Trophoblast cell (in vitro differentiated cells and primary cell): ENCODE results near the gene MYH14.
A peak's percentile ranks its signal among the peaks of the same experiment; 100 is the strongest.
"Not testable (repeated sequence)": the region's sequence is repeated elsewhere in the genome, so short reads cannot be mapped to it uniquely, and the experiment has no call there.

Experiments used
- DNase-seq, 2 donors: peaks; one replicate each; pipeline ENCODE4 v3.0.0-alpha.2; 2016
- H2AFZ ChIP-seq: 2 replicates; pipeline ENCODE4 v1.6.1; 2013; ENCODE audit warnings: low read length, moderate library complexity, mild to moderate bottlenecking; ENCODE audit not compliant: insufficient read depth, poor library complexity
- H2AK5ac ChIP-seq: 2 replicates; pipeline ENCODE4 v1.6.1; 2013; ENCODE audit warnings: mild to moderate bottlenecking, low read length
- H2BK120ac ChIP-seq: 2 replicates; pipeline ENCODE4 v1.6.1; 2013; ENCODE audit warnings: low read length, mild to moderate bottlenecking, moderate library complexity; ENCODE audit not compliant: insufficient read depth, poor library complexity
- H2BK12ac ChIP-seq: 2 replicates; pipeline ENCODE4 v1.6.1; 2013; ENCODE audit warnings: mild to moderate bottlenecking, low read length, moderate library complexity
- H2BK5ac ChIP-seq: 2 replicates; pipeline ENCODE4 v1.6.1; 2013; ENCODE audit warnings: low read length, low read depth, moderate library complexity, mild to moderate bottlenecking; ENCODE audit not compliant: poor library complexity
- H3K14ac ChIP-seq: 2 replicates; pipeline ENCODE4 v1.6.1; 2013; ENCODE audit warnings: mild to moderate bottlenecking, low read length
- H3K18ac ChIP-seq: 2 replicates; pipeline ENCODE4 v1.6.1; 2013; ENCODE audit warnings: mild to moderate bottlenecking, low read length
- H3K23ac ChIP-seq: 2 replicates; pipeline ENCODE4 v1.6.1; 2013; ENCODE audit warnings: low read length
- H3K27ac ChIP-seq: 2 replicates; pipeline ENCODE4 v1.5.1; 2013; ENCODE audit warnings: low read depth, mild to moderate bottlenecking, inconsistent platforms, low read length, moderate library complexity
- H3K27me3 ChIP-seq: 2 replicates; pipeline ENCODE4 v1.6.1; 2013; ENCODE audit warnings: inconsistent platforms, mild to moderate bottlenecking, low read length, moderate library complexity; ENCODE audit not compliant: insufficient read depth
- H3K36me3 ChIP-seq, 2 experiments: 1 replicate in 1 of 2; 2 replicates in 1 of 2; pipeline ENCODE4 v1.6.1; 2013; ENCODE audit warnings: low read length in 2 of 2, mild to moderate bottlenecking in 2 of 2, moderate library complexity in 1 of 2; ENCODE audit not compliant: insufficient read depth in 2 of 2, control insufficient read depth in 1 of 2
- H3K4ac ChIP-seq: 2 replicates; pipeline ENCODE4 v1.6.1; 2013; ENCODE audit warnings: low read depth, mild to moderate bottlenecking, low read length, moderate library complexity
- H3K4me1 ChIP-seq, 2 experiments: 1 replicate in 1 of 2; 2 replicates in 1 of 2; pipeline ENCODE4 v1.6.1; 2013; ENCODE audit warnings: low read length in 2 of 2, mild to moderate bottlenecking in 2 of 2, moderate library complexity in 1 of 2; ENCODE audit not compliant: insufficient read depth in 2 of 2, control insufficient read depth in 1 of 2
- H3K4me2 ChIP-seq: 2 replicates; pipeline ENCODE4 v1.6.1; 2013; ENCODE audit warnings: inconsistent platforms, mild to moderate bottlenecking, low read length, moderate library complexity
- H3K4me3 ChIP-seq: 2 replicates; pipeline ENCODE4 v1.5.1; 2013; ENCODE audit warnings: mild to moderate bottlenecking, low read depth, low read length, inconsistent platforms
- H3K79me1 ChIP-seq: one replicate; pipeline ENCODE4 v1.6.1; 2013; ENCODE audit warnings: low read length
- H3K79me2 ChIP-seq: 2 replicates; pipeline ENCODE4 v1.6.1; 2013; ENCODE audit warnings: low read length, mild to moderate bottlenecking; ENCODE audit not compliant: control insufficient read depth, insufficient read depth, poor library complexity
- H3K9ac ChIP-seq: 2 replicates; pipeline ENCODE4 v1.6.1; 2013; ENCODE audit warnings: mild to moderate bottlenecking, low read length
- H3K9me3 ChIP-seq: 2 replicates; pipeline ENCODE4 v1.6.1; 2013; ENCODE audit warnings: low read depth, mild to moderate bottlenecking, control low read depth, inconsistent platforms, low read length; ENCODE audit not compliant: insufficient read depth
- H4K12ac ChIP-seq: 2 replicates; pipeline ENCODE4 v1.6.1; 2013; ENCODE audit warnings: low read depth, mild to moderate bottlenecking, low read length, moderate library complexity
- H4K8ac ChIP-seq: 2 replicates; pipeline ENCODE4 v1.6.1; 2013; ENCODE audit warnings: low read depth, mild to moderate bottlenecking, low read length, moderate library complexity
- H4K91ac ChIP-seq: one replicate; pipeline ENCODE4 v1.6.1; 2013; ENCODE audit warnings: low read depth, mild to moderate bottlenecking, low read length, moderate library complexity
- WGBS: extraction: QIAGEN DNeasy Blood & Tissue Kit; methylation state at CpG from one replicate; pipeline ENCODE4 v1.1.7; 2013; ENCODE audit warnings: missing lambda C conversion rate; ENCODE audit not compliant: insufficient read length, insufficient coverage; ENCODE audit errors: extremely low coverage; 5-methylcytosine and 5-hydroxymethylcytosine counted together

Gene MYH14

DNA sequence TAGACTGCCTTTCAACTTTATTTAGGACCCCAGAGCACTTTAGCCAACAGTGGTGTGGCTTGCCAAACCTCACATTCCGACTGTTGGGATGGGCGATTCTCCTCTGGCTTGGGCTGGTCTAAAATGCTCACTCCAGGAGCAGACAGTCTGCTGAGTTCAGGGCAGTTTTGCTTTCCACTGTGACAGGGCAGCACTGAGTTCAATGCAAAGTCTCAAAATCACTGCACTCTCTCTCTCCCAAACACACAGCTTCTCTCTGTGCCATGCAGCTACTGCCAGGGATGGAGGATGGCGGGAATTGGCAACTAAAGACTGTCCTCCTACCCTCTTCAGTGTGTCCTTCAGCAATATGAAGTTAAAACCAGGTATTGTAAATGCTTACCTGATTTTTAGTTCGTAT, 148.8 kb downstream of the MYH14 start:
- Histone ChIP-seq H3K36me3 (peaks cover 0 to 1% of the 10 kb centered on the region in 2 experiments), H3K4me3 (no peak overlapping the region), H3K18ac (no peak overlapping the region), H3K27ac (no peak overlapping the region), H3K4me1 (peaks cover 14% of the 10 kb centered on the region in 2 experiments), H2AK5ac (no peak overlapping the region), H2BK120ac (no peak overlapping the region), H2BK5ac (no peak overlapping the region), H3K4ac (no peak overlapping the region), H4K91ac (no peak overlapping the region), H3K79me2 (no peaks in the 10 kb centered on the region), H4K8ac (no peak overlapping the region), H3K4me2 (no peak overlapping the region), H2AFZ (no peak overlapping the region), H3K9ac (no peak overlapping the region), H4K12ac (no peak overlapping the region), H3K9me3 (no peaks in the 10 kb centered on the region), H3K14ac (no peak overlapping the region), H2BK12ac (no peak overlapping the region), H3K27me3 (no peaks in the 10 kb centered on the region), H3K23ac (no peak overlapping the region), H3K79me1 (peaks cover 8% of the 10 kb centered on the region)
- no CpG with 5 or more reads among the region's 4 CpGs for whole genome bisulfite sequencing
- no peak for DNase-seq

- not testable (repeated sequence) for H3K4me2 ChIP-seq, H3K79me2 ChIP-seq, H3K9me3 ChIP-seq, H3K9ac ChIP-seq, H3K14ac ChIP-seq, H3K4me3 ChIP-seq, H2AK5ac ChIP-seq, H4K91ac ChIP-seq, H3K4me1 ChIP-seq, H4K12ac ChIP-seq, H2AFZ ChIP-seq, H2BK120ac ChIP-seq, H4K8ac ChIP-seq, H2BK12ac ChIP-seq, H3K79me1 ChIP-seq, DNase-seq, H3K23ac ChIP-seq, H2BK5ac ChIP-seq, H3K4ac ChIP-seq, H3K36me3 ChIP-seq, H3K27me3 ChIP-seq, H3K18ac ChIP-seq, H3K27ac ChIP-seq
- WGBS = no CpG with 5 or more reads among the region's 7 CpGs
These were observed 150.1 kb downstream of the MYH14 start for GRCh38 chr19:50353487-50353880.

GRCh38 chr19:50356691-50357177, 153.3 kb downstream of the MYH14 start:
- Histone ChIP-seq H4K8ac (no peak overlapping the region), H3K9me3 (peaks cover 2% of the 10 kb centered on the region), H3K79me1 (no peaks in the 10 kb centered on the region), H3K36me3 (peaks cover 10 to 13% of the 10 kb centered on the region in 2 experiments), H3K79me2 (no peaks in the 10 kb centered on the region), H2AFZ (no peak overlapping the region), H3K4me2 (no peak overlapping the region), H3K9ac (no peak overlapping the region), H3K4me1 (no peaks in the 10 kb centered on the region), H2AK5ac (no peak overlapping the region), H2BK12ac (no peak overlapping the region), H3K14ac (no peak overlapping the region), H2BK120ac (no peak overlapping the region), H4K12ac (no peak overlapping the region), H3K27me3 (no peaks in the 10 kb centered on the region), H3K27ac (no peak overlapping the region), H3K4ac (no peak overlapping the region), H4K91ac (no peak overlapping the region), H3K18ac (no peak overlapping the region), H3K23ac (no peak overlapping the region), H3K4me3 (no peak overlapping the region), H2BK5ac (no peak overlapping the region)
- no CpG with 5 or more reads among the region's 13 CpGs for WGBS
- DNase-seq = no peak

DNA sequence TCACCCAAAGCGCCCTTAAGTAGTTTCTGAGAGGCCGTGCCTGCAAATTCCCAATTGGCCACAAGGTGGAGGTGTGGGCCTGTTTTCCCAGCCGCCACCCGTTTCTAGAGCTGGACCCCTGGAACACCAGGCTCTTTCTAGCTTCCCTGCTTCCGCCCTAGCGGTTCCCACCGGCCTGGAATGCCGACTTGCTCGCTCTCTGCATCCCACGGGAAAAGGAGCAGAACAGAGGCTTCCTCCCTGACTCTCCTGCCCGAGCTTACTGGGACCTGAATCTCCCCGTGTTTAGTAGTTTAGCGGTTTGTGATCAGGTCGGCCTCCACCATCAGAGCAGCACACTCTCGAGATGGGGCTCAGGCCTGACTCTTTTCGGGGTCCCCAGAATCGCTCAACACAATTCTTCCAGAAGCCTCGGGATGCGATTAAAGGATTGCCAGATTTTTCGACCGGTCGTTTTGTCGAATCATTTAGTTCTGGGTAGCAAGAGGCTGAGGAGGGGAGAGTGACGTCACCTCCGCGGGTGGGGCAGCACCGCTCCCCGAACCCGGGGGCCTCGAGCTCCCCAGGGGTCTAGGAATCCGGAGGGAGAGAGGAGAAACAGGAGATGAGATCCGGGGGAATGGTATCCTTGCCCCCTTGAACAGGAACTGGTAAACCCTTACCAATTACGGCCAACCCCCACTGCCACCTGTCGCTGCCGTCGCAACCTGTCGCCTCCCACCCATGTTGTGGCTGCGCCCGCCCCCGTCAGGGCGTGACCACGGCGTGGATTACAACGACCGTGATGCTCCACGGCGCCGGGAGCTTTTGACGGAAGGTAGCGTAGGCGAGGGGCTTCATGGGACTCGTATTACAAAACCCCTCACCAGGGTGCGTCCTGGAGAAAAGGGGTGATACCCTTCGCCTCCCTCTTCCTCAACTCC, 154.0 kb downstream of the MYH14 start:
- no peaks in the 10 kb centered on the region for H3K79me1 ChIP-seq
- no peak overlapping the region for H2BK5ac ChIP-seq
- H3K36me3 ChIP-seq = peaks cover 10 to 13% of the 10 kb centered on the region in 2 experiments
- no peak overlapping the region for H3K18ac ChIP-seq
- no CpG with 5 or more reads among the region's 54 CpGs for WGBS
- no peak overlapping the region for H3K4me3 ChIP-seq
- no peaks in the 10 kb centered on the region for H3K4me1 ChIP-seq
- peaks cover 2% of the 10 kb centered on the region for H3K9me3 ChIP-seq
- no peaks in the 10 kb centered on the region for H3K27me3 ChIP-seq
- H3K4ac ChIP-seq = no peak overlapping the region
- no peak overlapping the region for H2BK12ac ChIP-seq
- no peak overlapping the region for H4K12ac ChIP-seq
- H2BK120ac ChIP-seq = no peak overlapping the region
- no peak overlapping the region for H2AFZ ChIP-seq
- H3K4me2 ChIP-seq = no peak overlapping the region
- no peak overlapping the region for H3K23ac ChIP-seq
- H3K27ac ChIP-seq = no peak overlapping the region
- no peak overlapping the region for H3K9ac ChIP-seq
- no peak overlapping the region for H3K14ac ChIP-seq
- H2AK5ac ChIP-seq = no peak overlapping the region
- H4K8ac ChIP-seq = no peak overlapping the region
- peak; percentile 82 to 88 for DNase-seq
- no peaks in the 10 kb centered on the region for H3K79me2 ChIP-seq
- no peak overlapping the region for H4K91ac ChIP-seq
